HEK293 (cell line): Measurements from ENCODE around the gene AQP9.

Source experiments
- BCL11A ChIP-seq: fragments of 450-650 bp; formaldehyde crosslinking; IDR thresholded peaks from 2 replicates; pipeline ENCODE4 v1.5.1; 2016; ENCODE audit warnings: low read depth, missing biosample characterization, missing genetic modification characterization
- CTCF ChIP-seq: fragments of 450-650 bp; formaldehyde crosslinking; IDR thresholded peaks from 2 replicates; pipeline ENCODE4 v1.5.1; 2016; ENCODE audit warnings: missing biosample characterization, missing genetic modification characterization
- KLF16 ChIP-seq: fragments of 450-650 bp; formaldehyde crosslinking; IDR thresholded peaks from 2 replicates; pipeline ENCODE4 v1.5.1; 2017; ENCODE audit warnings: missing biosample characterization, missing genetic modification characterization
- REPIN1 ChIP-seq: fragments of 450-650 bp; formaldehyde crosslinking; IDR thresholded peaks from 2 replicates; pipeline ENCODE4 v1.5.1; 2017; ENCODE audit warnings: missing biosample characterization, missing genetic modification characterization, low read depth
- ZNF121 ChIP-seq: fragments of 450-650 bp; formaldehyde crosslinking; IDR thresholded peaks from 2 replicates; pipeline ENCODE4 v1.5.1; 2016; ENCODE audit warnings: missing biosample characterization, missing genetic modification characterization
- ZNF157 ChIP-seq: fragments of 450-650 bp; formaldehyde crosslinking; IDR thresholded peaks from 2 replicates; pipeline ENCODE4 v1.5.1; 2016; ENCODE audit warnings: missing biosample characterization, missing genetic modification characterization
- ZNF398 ChIP-seq: fragments of 450-650 bp; formaldehyde crosslinking; IDR thresholded peaks from 2 replicates; pipeline ENCODE4 v1.5.1; 2017; ENCODE audit warnings: missing biosample characterization, missing genetic modification characterization
- ZNF501 ChIP-seq: fragments of 450-650 bp; formaldehyde crosslinking; IDR thresholded peaks from 2 replicates; pipeline ENCODE4 v1.5.1; 2016; ENCODE audit warnings: missing biosample characterization, missing genetic modification characterization
- ZNF704 ChIP-seq: fragments of 450-650 bp; formaldehyde crosslinking; IDR thresholded peaks from 2 replicates; pipeline ENCODE4 v1.5.1; 2016; ENCODE audit warnings: missing biosample characterization, missing genetic modification characterization

- TF ChIP-seq CTCF (tag by site-specific recombination) (no peak), ZNF501 (tag by site-specific recombination) (no peak), REPIN1 (tag by site-specific recombination) (no peak), ZNF157 (tag by site-specific recombination) (no peak), ZNF704 (no peak), ZNF398 (tag by site-specific recombination) (no peak), BCL11A (tag by site-specific recombination) (no peak), ZNF121 (tag by site-specific recombination) (no peak), KLF16 (no peak)
Observed at GRCh38 chr15:58159827-58160386, 21.7 kb downstream of the AQP9 start.
